GM18951 (cell line): ENCODE results near the gene ARNT2.

Experiments
- POLR2A ChIP-seq: IDR thresholded peaks from 4 replicates; pipeline ENCODE4 v1.6.1; 2011; ENCODE audit warnings: mild to moderate bottlenecking; ENCODE audit not compliant: insufficient read length, insufficient read depth; ENCODE audit errors: extremely low read depth
- in situ Hi-C: fragments of 300-500 bp; cut with MboI; formaldehyde crosslinking; loops from one replicate; pipeline ENCODE4 v1.12.0; 2022; ENCODE audit warnings: low sequenced_read_pairs, mixed read lengths, inconsistent platforms; ENCODE audit not compliant: unreplicated experiment

The ARNT2 gene

DNA sequence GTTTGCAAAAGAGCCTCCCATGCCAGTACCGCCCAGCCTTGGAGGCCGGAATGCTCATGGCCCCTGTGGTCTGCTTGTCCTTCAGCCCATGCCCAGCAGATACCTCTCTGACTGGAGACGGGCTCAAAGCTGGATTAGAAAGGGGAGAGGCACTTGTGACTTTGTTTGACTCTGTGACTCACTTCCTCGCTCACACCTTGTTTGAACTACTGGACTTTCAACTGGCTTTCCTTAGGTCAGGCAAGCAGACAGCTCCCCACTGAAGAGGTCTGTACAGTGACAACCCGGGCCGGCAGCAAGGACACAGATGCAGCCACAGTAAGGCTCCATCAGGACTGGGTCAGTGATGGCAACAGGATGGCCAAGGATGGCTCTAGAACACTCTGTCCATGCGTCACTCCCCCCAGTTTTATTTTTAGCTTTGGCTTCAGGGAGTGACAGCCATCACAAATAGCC lies 192.4 kb downstream of the ARNT2 start:
- no peak for TF ChIP-seq POLR2A
- in situ Hi-C loops = no loop called here

- in situ Hi-C loops = no loop called here
- TF ChIP-seq POLR2A = no peak
Observed at GRCh38 chr15:80597076-80597475, 192.9 kb downstream of the ARNT2 start.

GRCh38 chr15:80599359-80599758 lies 195.2 kb downstream of the ARNT2 start:
- in situ Hi-C loops = no loop called here
- TF ChIP-seq POLR2A = no peak

DNA sequence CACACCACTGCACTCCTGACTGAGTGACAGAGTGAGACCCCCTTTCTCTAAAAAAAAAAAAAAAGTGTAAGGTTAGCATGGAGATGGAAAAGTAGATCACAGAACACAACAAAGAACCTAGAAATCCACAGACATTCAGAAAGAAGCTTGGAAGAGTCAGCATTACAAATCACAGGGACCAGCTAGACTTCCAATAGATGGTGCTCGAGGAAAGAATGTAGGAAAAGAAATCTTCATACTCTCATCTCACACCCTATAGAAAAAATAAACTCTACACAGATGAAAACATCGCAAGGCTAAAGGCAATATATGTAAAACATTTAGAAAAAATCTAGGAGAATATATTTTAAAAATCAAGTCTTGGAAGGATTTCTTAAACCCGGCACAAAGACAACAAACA lies 196.4 kb downstream of the ARNT2 start:
- TF ChIP-seq POLR2A = no peak
- in situ Hi-C loops = no loop called here

DNA sequence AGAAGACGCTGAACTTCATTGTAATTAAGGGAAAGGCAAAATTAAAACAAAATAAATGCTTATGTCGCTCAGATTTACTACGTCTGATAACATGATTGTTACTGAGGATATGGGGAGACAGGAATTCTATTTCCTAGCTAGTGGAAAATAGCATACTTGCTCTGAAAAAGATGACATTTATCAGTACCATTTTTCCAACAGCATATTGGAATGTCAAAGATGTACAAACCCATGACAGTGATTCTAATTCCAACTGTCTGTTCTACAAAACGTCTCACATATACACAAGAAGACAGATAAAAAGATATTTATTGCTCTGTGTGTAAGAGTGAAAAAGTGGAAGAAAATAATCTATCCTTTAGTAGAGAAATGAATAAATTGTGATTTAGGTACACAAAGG lies 197.1 kb downstream of the ARNT2 start:
- in situ Hi-C loops = no loop called here
- no peak for TF ChIP-seq POLR2A

GRCh38 chr15:80604583-80605575 lies 200.7 kb downstream of the ARNT2 start:
- no peak for TF ChIP-seq POLR2A
- in situ Hi-C loops = no loop called here

DNA sequence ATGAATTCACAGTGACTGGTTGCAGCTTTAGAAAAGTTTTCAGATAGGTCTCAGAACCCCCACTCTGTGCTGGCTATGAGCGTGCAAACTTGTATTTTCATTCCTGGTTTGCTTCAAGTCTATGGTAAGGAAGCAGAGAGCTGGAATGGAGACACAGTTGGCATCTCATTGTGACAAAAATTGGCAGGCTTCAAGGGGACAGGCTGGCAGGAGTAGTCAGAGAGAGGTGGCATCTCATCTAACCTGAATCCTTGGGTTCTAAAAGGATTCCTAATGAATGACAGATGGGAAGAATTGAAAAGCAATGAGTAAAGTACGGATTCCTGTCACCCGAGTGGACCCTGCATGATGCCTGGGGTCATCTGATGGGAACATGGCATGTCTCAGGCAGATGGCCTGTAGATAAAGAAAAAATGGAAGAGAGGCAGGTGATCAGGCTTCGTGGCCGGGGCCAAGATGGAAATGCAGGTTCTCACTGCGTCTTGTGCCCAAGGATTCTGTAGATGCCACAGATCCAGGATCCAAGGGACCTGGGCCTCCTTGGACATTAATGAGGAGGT lies 201.5 kb downstream of the ARNT2 start:
- TF ChIP-seq POLR2A = no peak

GRCh38 chr15:80606511-80607071 lies 202.4 kb downstream of the ARNT2 start:
- TF ChIP-seq POLR2A = no peak
- in situ Hi-C loops = no loop called here

More for the DNA sequence above, 201.5 kb downstream of the ARNT2 start:
- in situ Hi-C loops = no loop called here

DNA sequence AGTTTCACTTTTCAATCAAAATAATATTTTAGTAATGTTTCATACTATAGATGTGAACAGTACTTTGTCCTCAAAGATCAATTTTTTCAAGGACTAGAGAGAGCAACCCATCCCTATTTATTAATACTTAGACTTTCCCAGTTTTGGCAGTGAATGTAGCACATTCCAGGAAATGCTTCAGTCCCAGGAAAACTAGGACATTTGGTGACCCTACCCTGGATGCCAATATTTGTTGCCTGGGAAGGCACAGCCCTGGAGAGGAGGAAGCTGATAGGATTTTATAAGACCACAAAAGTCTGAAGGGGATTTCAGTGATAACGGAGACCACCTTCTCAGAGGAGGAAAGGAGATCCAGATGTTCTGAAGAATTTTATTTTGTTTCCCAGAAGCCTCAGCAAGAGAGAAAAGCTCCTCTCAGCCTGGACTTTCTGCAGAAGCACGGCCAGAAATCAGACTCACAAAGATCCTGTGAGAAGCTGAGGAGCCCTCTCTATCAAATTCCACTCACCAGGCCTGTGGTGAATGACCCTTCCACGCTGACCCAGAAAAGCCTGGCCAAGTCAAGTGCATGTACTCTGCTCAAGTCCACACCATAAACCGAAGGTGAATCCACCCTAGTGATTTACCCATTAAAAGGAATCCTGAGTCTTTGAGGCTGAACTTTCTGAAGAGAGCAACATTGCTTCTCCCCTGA lies 203.3 kb downstream of the ARNT2 start:
- no peak for TF ChIP-seq POLR2A

DNA sequence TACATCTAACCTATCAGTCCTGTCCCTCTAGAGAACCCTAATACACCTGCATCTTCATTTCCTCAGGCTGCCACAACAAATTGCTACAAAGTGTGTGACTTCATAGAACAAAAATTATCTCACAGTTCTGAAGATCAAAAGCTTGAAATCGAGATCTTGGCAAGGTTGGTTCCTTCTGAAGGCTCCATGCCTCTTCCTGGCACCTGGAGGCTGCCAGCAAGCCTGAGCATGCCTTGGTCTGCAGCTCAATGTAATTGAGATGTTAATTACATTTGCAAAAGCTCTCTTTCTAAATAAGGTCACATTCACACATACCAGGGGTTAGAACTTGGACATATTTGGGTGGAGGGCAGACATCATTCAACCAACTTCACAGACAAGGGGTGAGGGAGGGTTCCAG lies 204.5 kb downstream of the ARNT2 start:
- in situ Hi-C loops = no loop called here
- no peak for TF ChIP-seq POLR2A

More for the DNA sequence above, 203.3 kb downstream of the ARNT2 start:
- in situ Hi-C loops = no loop called here

- no peak for TF ChIP-seq POLR2A
- in situ Hi-C loops = no loop called here
Observed at GRCh38 chr15:80609091-80609490, 204.9 kb downstream of the ARNT2 start.

DNA sequence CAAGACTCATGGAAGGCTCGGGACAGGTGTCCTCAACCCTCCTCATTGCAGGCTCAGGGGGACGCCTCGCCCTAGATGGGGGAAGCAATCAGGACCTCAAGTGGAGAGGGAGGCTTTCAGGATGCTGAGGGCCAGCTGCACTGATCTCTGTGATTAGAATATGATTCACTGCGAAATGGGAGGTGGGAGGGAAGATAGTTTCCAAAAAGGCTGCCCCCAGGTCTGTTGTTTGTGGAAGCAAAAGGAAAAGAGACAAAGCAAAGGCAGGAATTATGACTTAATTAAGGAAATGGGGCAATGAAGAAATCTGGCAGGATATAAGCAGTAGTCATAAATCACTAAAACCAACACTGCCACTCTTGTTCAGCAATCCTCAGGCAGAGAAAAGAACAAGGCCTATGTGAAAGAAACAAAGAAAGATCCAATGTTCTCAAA lies 205.3 kb downstream of the ARNT2 start:
- in situ Hi-C loops = no loop called here
- no peak for TF ChIP-seq POLR2A

- in situ Hi-C loops = no loop called here
- no peak for TF ChIP-seq POLR2A
Observed at GRCh38 chr15:80611543-80612080, 207.4 kb downstream of the ARNT2 start.
